GM21717 (cell line): ENCODE measurements around the gene ITPK1.
A peak's percentile ranks its signal among the peaks of the same experiment; 100 is the strongest.
"Not testable (repeated sequence)": the region's sequence is repeated elsewhere in the genome, so short reads cannot be mapped to it uniquely, and the experiment has no call there.

ENCODE experiments used
- ATAC-seq: cut with Tn5 transposase; IDR thresholded peaks from one replicate; pipeline ENCODE4 v1.9.1; 2021; ENCODE audit warnings: mild to moderate bottlenecking, moderate library complexity; ENCODE audit not compliant: unreplicated experiment

ITPK1 gene

DNA sequence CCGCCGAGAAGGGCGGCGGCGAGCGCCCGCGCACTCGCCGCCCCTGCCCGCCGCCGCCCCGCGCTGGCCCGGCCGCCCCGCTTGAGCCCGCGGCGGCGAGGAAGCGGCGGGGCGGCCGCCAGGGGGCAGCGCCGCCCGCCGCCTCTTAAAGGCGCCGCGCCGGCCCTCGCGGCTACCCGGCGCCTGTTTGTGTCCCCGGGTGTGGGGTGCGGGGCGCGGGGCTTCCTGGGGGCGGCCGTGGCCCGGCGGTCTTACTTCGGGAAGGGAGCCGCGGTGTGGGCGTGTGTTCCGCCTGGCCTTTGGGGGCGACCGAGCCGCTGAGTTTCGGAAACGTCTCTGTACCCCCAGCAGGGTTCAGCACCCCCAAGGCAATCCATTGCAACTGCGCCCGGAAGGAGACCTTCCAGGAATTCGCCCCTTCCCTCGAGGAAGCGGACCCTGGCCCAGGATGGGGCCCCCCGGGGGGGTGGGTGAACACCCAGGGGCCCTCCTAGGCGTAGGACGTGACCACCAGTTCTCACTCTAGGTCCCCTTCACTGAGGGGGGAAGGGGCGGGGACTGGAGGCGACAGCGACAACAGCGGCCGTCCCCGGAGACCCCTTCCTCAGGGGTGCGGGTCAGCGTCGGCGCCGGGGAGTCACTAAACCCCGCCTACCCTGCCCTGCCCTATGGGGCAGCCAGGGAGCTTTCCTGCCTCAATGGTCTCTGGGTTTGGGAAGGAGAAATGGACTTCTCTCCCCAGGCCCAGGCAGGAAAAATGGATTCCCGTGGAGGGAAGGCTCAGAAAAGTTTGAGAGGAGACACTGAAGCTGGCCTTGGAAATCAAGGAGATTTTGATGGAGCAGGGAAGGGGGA, at the start of gene ITPK1:
ITPK1 (minus strand) TSS at position 105 of the 855 bp plus-strand sequence. CDS start 762 bp downstream, outside the sequence.
- ATAC-seq: peak; percentile 54

GRCh38 chr14:93163564-93163963, 47.8 kb upstream of the ITPK1 start:
- ATAC-seq: no peak

DNA sequence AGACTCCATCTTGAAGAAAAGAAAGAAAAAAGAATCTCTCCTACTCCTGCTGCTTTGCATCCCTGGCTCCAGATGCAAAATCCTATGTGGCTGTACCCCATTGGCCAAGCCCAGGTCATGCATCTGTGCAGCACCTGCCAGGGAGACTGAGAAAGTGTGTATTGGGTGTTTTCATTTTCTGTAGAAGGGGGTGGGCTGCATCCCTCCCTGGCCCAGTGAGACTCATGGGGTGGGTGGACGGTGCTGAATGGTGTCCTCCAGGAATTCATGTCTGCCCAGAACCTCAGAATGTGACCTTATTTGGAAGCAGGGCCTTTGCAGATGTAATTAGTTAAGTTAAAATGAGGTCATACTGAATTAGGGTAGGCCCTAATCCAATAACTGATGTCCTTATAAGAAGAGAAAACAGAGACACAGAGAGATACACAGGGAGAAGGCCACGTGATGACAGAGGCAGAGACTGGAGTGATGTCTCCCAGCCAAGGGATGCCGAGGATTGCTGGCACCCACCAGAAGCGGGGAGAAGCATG, 45.8 kb upstream of the ITPK1 start:
- ATAC-seq: no peak

DNA sequence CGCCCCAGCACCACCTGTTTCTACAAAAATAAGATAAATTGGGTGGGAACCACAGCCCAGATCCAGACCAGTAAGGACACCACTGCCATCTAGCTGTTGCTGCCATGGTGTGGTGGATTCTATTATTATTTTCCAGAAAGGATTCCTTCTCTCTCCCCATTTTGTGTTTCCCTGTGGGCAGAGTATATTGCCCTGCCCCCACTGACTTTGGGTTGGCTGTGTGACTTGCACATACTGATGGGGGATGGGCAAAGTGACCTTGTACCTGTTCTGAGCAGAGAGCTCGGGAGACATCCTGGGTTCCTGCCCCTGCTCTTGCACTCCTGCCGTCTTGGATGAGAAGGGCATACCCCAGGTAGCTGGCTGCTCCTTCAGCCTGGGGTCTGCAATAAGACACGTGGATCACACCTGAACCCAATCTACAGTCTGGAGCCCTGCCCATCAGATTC, 44.7 kb upstream of the ITPK1 start:
- no peak for ATAC-seq

- not testable (repeated sequence) for ATAC-seq
Measured at GRCh38 chr14:93159625-93160352, 44.1 kb upstream of the ITPK1 start.

DNA sequence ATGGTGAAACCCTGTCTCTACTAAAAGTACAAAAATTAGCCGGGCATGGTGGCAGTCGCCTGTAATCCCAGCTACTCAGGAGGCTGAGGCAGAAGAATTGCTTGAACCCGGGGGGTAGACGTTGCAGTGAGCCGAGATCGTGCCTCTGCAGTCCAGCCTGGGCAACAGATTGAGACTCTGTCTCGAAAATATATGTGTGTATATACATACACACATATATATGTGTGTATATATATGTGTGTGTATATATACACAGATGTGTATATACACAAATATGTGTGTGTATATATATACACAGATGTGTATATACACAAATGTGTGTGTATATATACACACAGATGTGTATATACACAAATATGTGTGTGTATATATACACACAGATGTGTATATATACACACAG, 42.6 kb upstream of the ITPK1 start:
- not testable (repeated sequence) for ATAC-seq

GRCh38 chr14:93156693-93157369, 41.1 kb upstream of the ITPK1 start:
- ATAC-seq: no peak

DNA sequence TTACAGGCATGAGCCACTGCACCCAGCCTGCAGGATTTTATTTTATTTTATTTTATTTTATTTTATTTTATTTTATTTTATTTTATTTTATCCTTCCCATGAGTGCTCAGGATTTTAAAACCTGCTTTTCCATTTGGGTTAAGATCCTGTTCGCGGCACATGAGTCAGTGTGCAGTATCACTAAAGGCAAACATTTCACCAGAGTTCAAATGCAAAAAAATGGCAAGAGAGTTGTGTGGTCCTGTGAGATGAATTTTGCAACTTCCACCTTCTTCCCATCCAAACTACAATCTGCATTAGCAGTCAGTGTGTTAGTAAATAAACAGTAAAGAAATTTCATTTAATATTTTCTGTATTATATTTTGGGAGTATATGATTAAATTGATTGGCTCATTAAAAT, 39.9 kb upstream of the ITPK1 start:
- ATAC-seq: no peak

DNA sequence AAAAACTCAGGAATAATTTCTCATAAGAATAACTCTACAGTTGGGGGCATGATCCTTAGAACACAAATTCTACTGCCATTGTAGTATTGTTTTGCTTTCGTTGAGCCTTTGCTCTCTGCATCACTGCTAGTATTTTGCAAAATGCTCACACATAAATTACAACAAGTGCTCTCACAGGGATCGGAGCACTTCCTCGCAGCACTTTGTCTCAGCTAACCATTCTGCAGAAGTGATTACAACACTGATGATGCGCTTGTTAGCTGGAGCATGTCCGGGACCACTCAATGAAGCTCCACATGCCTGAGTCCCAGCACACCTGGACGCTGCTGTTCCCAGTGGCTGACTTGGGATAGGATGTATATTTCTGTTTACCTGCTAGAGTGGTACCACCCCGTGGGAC, 37.4 kb upstream of the ITPK1 start:
- no peak for ATAC-seq

GRCh38 chr14:93150227-93151208, 34.8 kb upstream of the ITPK1 start:
- no peak for ATAC-seq

GRCh38 chr14:93148979-93149378, 33.3 kb upstream of the ITPK1 start:
- ATAC-seq: no peak

- no peak for ATAC-seq
Measured at GRCh38 chr14:93146119-93146518, 30.4 kb upstream of the ITPK1 start.

GRCh38 chr14:93142854-93143652, 27.3 kb upstream of the ITPK1 start:
- ATAC-seq: no peak

- no peak for ATAC-seq
Measured at GRCh38 chr14:93137864-93138263, 22.1 kb upstream of the ITPK1 start.

DNA sequence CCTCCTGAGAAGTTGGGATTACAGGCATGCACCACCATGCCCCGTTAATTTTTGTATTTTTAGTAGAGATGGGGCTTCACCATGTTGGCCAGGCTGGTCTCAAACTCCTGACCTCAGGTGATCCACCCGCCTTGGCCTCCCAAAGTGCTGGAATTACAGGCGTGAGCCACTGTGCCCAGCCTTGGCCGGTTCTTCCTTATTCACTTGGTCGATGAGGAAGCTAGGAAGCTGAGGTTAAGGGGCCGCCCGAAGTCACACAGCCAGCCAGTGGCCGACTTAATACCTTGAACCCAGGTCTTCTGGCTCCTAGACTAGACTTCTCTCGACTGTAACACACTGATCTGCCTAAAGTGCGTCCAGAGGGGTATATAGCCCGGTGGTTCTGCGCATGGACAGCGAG, 20.8 kb upstream of the ITPK1 start:
- not testable (repeated sequence) for ATAC-seq

DNA sequence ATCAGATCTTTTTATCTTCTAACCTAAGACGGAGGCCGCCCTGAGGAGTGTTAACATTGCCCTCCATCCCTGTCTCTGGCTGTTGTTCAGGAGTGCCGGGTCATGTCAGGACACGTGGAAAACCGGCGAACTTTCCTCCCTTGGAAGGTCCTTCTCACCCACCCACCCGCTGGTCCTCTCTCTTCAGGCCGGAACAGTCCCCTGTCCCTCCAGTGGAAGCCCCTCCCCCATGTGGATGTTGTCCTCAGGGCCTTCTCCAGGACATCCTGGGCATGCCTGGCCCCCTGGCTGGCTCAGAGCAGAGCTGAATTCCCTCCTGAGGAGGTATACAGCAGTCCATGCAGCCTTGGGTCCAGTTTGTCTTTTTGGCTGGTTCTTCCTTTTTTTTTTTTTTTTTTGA, 20.3 kb upstream of the ITPK1 start:
- no peak for ATAC-seq

DNA sequence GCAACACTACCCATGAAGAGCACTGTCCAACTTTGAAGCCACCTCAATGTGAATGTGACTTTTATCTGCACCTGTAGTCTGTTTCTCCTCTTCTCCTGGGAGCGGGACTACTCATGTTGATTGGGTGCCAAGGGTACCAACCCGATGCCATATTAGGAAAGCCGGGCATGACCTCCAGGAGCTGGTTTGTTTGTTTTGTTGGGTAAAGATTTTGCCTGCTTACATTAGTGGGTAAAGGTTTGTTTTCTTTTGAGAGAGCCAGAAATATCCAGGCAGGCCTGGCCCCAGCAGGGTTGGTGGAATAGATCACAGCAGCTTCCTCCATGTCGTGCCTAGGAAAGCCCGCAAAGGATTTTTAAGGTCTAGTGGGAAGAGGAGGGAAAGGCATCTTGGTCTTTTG, 19.7 kb upstream of the ITPK1 start:
- ATAC-seq: no peak

DNA sequence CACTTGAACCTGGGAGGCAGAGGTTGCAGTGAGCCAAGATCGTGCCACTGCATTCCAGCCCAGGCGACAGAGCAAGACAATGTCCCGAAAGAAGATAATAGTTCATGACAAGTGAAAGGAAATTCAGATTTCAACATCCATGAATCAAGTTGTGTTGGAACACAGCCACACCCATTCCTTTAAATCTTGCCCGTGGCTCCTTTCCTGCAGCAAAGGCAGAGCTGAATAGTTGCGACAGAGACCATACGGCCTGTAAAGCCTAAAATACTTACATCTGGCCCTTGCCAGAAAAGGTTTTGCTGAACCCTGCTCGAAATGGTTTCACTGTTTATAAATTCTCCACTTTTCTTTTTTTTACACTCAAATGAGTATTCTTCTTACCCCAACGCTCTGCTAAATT, 17.7 kb upstream of the ITPK1 start:
- ATAC-seq: no peak

DNA sequence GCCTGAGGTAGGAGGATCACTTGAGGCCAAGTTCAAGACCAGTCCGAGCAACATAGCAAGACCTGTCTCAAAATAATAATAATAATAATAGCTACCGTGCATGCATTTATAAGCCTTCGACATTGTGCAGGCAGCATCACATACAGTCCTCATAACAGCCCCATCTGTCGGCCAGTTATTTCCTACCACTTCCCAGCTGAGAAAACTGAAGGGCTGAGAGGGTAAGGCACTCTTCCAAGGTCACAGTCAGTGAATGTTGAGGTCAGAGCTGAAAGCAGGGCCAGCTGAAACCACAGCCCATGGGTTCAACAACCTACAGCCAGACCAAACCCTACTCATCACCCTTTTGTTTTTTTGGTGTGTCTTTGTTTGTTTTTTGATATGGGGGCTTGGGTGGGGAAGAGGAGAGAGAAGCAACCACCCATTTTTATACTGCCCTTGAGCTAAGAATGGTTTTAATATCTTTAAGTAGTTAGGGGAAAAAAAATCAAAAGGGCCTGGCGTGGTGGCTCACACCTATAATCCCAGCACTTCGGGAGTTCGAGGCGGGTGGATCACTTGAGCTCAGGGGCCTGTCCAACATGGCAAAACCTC, 16.8 kb upstream of the ITPK1 start:
- no peak for ATAC-seq
